ENCODE measurements around the gene PPFIBP1.
"Not testable (repeated sequence)": the region's sequence is repeated elsewhere in the genome, so short reads cannot be mapped to it uniquely, and the experiment has no call there.

PPFIBP1 gene

DNA sequence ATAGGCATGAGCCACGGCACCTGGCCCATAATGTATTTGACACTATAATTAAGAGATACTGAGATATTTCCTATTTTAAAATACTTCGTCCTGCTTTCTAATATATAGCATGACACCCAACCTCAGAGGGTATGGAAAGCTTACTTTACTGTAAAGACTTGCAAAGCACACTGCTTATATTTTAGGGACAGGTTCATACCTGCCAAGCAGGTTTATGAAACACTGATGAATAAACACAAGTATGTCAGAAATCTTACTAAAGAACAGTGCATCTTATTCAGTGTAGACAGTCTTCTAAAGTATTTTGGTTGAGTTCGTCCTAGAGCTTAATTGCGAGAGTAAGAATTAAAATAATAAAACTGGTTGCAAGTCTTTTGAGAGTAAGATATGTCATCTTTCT is 65.4 kb downstream of the PPFIBP1 start:
- DNase-seq (ENCODE audit: low read depth, low spot score) = no peak

- not testable (repeated sequence) for DNase-seq (ENCODE audit: low read depth, low spot score)
These were observed 67.7 kb downstream of the PPFIBP1 start for GRCh38 chr12:27591698-27592097.

DNA sequence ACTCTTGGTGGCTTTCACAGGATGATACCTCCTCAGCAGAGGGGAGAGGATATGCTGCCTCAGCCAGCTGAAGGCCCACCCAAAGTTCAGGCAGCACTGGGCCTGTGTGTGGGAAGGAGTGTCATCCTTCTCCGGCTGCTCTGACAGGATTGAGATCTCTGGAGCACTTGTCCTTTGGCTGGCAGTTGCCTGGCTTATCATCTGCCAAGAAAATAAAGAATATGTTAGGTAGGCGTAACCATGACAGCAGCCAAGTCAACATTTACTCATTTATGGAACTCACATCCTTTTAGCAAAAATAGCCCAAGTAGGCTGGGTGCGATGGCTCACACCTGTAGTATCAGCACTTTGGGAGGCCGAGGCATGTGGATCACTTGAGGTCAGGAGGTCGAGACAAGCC is 68.5 kb downstream of the PPFIBP1 start:
- peak; percentile 72 for DNase-seq (ENCODE audit: low read depth, low spot score)

DNA sequence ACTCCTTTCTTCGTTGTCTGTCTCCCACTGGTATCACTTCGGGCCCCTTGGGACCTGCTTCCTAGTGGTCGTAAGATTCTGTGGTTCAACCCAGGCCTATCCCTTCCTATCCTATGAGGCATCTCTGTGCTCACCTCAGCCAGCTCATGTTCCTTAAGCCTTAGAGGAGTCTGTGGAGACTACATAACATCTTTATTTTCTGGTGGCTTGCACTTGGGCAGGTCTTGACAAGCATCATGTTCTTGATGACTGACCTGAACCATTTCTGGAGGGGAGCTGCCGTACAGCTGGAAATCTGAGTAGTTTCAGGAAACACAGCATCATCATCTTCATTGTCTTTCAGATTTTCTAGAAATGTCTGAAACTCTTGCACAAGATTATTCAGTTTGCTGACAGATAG is 69.3 kb downstream of the PPFIBP1 start:
- no peak for DNase-seq (ENCODE audit: low read depth, low spot score)

GRCh38 chr12:27595231-27595642 is 71.2 kb downstream of the PPFIBP1 start:
- peak; percentile 94 for DNase-seq (ENCODE audit: low read depth, low spot score)

GRCh38 chr12:27598866-27599265 is 74.9 kb downstream of the PPFIBP1 start:
- DNase-seq (ENCODE audit: low read depth, low spot score) = not testable (repeated sequence)

GRCh38 chr12:27601056-27601828 is 77.2 kb downstream of the PPFIBP1 start:
- not testable (repeated sequence) for DNase-seq (ENCODE audit: low read depth, low spot score)

DNA sequence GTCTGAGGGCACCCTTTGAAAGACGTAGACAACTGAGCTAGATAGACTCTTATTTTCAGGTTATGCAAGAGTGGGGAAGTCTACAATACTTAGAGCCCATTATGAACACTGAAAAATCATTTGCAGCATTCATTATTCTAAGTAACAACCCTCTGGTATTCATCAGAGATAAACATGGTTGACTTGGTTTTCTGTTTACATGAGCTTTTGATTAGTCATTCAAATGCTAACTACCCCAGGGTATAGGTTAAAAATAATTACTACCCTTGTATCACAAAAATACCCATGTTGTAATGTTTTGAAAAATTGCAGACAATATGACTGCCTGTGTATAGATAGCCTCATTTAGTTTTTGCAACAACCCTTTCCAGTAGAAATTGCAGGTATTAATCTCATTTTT is 78.5 kb downstream of the PPFIBP1 start:
- no peak for DNase-seq (ENCODE audit: low read depth, low spot score)

GRCh38 chr12:27604431-27604830 is 80.4 kb downstream of the PPFIBP1 start:
- DNase-seq (ENCODE audit: low read depth, low spot score) = no peak

DNA sequence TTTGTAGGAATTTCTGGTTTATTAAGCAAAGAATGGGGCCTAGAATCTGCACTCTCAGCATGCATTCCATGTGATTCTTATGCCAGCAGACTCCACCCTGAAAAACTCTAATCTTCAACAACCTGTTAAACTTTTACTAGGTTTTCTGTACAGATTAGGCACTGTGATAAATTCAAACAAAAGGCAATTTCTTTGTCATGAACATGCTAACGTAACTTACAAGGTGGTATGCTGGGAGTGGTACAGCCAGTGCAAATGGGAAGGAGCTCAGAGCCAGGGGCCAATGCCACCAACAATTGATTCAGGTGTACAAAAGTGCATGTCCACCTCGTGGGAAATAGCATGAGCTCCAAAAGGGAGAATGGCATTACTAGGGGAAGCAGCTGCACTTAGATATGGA is 83.0 kb downstream of the PPFIBP1 start:
- no peak for DNase-seq (ENCODE audit: low read depth, low spot score)

- no peak for DNase-seq (ENCODE audit: low read depth, low spot score)
These were observed 83.6 kb downstream of the PPFIBP1 start for GRCh38 chr12:27607591-27607990.

DNA sequence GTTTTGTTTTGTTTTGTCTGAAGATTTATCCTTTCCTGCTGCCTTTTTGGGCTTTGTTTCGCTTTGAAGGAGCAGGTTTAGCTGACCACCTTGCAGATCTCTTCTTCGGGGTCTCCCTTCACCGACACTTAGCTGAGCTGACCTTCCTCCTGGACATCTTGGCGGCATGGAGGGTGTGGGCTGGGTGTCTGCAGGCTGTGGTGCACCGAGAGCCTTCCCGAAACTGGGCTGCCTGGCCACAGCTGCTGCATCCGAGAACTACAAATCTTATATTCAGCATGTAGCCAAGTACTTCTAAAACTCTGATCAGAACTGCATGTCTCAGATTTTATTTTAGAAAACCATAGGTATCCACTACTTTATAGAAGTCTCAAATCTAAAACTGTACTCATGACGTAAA is 84.9 kb downstream of the PPFIBP1 start:
- DNase-seq (ENCODE audit: low read depth, low spot score) = no peak

DNA sequence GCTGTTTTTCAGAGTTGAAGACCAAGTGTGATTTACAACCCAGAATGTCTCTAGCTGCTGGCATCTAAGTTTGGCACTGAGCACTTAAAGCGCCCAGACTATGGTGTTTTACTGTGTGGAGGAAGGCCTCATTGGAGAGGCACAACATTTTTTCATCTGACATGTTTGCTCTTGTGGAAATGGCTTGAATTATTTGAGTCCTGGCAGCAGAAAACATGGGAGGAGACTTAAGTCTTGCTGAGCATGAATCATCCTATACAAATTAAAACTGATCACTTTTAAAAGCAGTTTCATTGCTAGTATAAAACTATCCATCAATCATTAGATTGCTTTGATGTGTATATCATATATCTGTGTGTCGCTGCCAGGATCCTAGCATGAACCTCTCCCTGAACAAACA is 86.4 kb downstream of the PPFIBP1 start:
- DNase-seq (ENCODE audit: low read depth, low spot score) = peak; percentile 71

DNA sequence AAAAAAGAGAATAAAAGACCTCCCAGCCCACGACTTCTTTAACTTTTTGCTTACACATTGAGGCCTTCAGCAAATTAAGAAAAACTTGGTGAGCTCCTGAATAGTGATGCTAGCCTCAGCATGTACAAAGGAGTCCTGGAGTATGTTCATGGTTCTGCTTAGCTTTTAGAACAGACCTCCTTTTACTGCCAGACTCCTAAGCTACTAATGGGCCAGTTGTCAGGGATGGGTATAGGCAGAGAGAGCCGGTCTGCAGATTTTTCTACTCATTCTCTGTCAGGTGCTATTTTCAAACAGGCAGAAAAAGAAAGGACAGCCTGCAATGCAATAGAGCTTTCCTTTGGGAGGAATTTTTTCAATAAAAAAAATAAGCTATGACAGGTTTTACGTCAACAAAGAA is 90.4 kb downstream of the PPFIBP1 start:
- DNase-seq (ENCODE audit: low read depth, low spot score) = no peak

GRCh38 chr12:27614866-27615265 is 90.9 kb downstream of the PPFIBP1 start:
- DNase-seq (ENCODE audit: low read depth, low spot score) = no peak

DNA sequence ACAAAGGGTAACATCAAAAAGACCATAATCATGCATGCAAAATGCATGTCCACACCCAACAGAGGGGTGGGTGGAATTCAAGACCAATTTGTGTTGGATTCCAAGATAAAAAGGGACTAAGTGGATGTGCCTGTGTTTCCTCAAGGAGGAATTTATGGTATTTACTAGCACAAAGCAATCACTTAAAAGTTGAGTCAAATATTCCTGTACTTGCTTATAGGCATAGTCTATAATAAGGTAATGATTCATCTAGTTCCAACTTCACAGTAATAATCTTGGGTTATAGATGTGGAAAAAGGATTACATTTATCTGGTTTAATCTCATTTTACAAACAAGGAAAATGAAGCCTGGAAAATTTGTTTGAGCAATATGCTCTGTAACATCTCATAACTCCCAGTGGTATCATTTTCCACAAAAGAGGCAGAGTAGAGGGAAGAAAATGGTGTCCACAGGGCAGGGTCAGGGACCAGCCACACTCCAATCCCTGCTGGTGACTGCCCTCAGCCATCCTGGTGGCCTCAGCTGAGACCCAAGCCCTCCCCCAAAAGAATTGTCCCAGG is 91.4 kb downstream of the PPFIBP1 start:
- DNase-seq (ENCODE audit: low read depth, low spot score) = peak; percentile 66

DNA sequence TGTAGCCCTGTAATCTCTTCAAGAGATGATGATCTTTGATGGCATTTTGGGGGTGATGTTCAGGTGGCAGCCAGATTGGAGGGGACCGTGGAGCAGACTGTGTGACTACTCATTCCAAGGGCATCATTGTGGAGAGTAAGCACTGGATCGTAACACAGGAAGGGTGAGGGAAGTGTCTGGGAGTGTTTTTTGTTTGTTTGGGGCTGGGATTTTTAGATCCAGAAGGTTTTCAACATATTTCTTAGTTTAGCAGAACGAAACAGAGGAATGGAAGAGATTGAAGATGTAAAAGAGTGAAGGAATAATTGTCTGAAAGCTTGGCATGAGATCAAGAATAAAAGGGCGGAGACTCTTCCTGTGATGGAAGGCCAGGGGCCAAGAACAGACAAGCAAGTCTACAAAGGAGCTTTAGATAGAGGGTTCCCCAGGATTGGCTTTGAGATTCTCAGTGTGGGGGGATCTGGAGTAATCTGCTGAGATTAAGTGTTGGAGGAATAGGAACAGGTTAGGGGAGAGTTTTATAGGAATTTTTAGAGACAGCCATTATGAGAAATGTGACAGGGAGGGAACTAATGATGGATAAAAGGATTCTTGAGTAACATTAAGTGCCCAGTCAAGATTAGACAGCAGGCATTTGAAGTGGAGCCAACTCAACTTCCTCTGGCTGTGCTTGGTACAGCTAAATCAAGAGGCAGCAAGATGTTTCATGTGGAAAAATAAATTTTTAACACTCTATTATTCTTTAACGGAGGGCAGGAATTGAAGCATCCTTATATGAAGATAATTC is 92.5 kb downstream of the PPFIBP1 start:
- peak; percentile 34 for DNase-seq (ENCODE audit: low read depth, low spot score)

DNA sequence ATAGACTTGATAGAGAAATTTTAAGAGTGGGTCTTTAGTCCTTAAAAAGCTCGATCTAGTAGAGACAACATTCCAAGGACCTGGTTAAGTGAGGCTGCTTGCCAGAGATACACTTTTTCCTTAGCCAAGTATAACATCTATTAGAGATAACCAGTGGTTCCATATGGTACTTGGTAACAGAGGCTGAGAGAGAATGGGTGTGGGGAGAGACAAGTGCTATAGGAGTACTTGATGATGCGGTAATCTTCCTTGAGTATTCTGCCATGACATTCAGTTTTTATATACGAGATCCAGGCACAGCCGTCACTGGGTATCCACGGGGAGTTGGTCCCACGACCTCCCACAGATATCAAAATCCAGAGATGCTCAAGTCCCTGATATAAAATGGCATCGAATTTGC is 94.8 kb downstream of the PPFIBP1 start:
- peak; percentile 34 for DNase-seq (ENCODE audit: low read depth, low spot score)

DNA sequence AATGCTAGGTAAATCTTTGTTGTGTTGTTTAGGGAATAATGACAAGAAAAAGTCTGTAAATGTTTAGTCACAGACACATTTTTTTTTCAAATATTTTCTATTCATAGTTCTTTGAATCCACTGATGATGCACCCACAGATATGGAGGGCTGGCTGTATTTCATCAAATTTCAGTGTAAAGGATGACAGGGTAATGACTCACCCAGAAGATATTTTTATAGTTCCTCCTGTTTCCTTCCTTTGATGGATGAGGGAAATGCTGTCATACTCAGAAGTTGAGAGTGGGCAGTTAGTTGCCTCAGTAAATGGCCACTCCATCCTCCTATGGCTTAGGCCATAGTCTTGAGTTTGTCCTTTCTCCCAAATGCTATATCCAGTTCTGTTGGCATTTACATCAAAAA is 95.3 kb downstream of the PPFIBP1 start:
- DNase-seq (ENCODE audit: low read depth, low spot score) = peak; percentile 59

DNA sequence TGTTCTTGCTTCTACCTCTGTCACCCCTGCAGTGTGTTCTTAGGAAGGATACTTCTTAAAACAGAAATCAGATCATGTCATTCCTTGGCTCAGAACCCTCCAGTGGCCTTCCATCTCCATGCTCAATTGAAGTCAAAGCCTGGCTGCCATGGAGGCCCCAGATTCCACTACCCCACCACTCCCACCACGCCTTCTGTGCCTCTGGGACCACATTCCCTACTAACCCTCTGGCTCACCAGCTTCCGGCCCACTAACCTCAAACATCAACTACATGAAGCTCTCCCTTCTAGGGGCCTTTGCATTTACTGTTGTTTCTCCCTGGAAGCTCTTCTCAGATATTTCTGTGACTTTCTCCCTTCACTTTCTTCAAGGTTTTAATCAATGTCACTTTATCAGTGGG is 96.1 kb downstream of the PPFIBP1 start:
- no peak for DNase-seq (ENCODE audit: low read depth, low spot score)

DNA sequence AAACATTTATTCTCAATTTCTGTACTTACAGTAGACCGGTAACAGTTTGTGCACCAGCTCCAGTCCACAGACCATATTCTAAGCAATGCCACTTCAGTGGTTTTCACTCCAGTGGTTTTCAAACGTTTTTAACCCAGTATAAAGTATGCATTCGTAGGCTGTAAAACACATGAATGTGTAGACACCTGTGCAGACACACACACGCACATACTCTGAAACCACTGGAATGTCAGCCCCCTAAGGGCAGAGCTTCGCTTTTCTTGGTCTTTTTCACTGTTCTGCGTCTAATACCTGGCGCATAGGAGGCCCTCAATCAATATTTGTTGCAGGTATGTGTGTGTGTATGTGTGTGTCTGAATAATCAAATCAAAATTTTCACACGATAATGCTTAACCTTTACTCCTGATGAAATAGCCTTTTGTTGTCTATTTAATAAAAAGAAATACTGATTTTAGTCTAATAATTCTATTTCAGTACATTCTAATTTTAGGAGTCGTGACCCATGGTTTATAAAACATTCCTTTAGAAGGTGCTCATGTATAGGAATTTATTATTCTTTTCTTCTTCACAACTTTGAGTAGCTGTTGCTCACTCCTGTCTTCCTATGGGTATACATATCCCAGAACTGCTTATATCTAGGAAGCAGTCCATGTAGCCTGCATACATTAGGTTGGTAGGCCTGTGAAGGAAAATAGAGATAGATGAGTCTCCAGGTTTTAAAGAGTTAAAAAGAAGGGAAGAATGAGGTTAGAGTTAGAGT is 98.6 kb downstream of the PPFIBP1 start:
- DNase-seq (ENCODE audit: low read depth, low spot score) = no peak

- no peak for DNase-seq (ENCODE audit: low read depth, low spot score)
These were observed 99.6 kb downstream of the PPFIBP1 start for GRCh38 chr12:27623645-27624044.
